HG03378 (cell line): Measurements from ENCODE around the gene HLA-DMA.
"Not testable (repeated sequence)": the region's sequence is repeated elsewhere in the genome, so short reads cannot be mapped to it uniquely, and the experiment has no call there.

Experiments used
- ATAC-seq: cut with Tn5 transposase; IDR thresholded peaks from one replicate; pipeline ENCODE4 v1.9.1; 2021; ENCODE audit warnings: mild to moderate bottlenecking, moderate library complexity; ENCODE audit not compliant: unreplicated experiment

The HLA-DMA gene

DNA sequence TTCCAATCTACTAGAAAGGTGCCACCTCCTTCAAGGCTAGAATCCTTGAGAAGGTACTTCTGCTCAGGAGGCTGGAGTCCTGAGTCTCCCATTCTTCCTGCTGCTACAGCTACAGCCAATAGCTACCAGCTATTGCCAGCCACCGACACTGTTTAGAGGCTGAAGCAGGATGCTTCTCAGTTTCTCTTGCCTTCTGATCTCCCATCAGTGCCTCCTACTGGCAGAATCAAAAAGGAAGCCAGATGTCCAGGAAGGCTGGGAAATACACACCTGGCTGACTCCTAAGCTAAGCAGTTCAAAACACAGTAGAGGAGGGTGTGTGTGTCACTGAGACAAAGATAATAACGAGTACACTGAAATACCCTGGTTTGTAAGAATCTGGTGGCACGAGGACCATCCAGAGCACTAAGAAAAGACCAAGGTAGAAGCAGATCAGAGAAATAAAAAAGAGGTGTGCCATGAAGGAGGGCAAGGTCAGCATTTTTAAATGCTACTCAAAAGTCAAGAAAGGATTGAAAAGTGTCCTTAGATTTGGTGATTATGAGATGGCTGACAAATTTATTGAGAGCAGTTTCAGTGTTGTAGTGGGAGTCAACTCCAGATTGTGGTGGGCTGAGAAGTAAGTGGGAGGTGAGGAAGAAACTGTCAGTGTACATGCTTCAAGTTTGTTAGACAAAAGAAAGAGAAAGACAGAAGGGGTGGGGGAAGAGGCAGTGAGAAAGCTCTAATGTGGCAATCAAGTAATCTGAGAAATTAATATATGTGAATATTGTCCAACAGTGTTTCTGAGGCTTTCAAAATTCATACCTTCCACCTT, 2.3 kb upstream of the HLA-DMA start:
- no peak for ATAC-seq

DNA sequence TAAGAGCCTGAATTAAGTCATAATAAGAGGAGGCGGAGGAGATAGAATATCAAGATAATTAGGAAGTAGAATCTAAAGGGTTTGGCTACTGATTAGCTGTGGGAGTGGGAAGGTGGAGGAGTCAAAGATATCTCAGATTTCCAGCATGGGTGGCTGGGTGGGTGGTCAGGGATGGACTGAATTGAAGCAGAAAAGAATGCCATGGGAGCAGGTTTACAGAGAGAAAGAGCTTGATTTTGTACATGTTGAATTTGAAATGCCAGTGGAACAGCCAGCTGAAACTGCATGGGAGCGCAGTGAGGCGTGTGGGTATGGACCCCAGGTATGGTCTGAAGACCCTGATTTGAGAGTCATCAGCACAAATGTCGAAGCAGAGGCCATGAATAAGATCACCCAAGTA, 1.4 kb upstream of the HLA-DMA start:
- ATAC-seq: no peak

DNA sequence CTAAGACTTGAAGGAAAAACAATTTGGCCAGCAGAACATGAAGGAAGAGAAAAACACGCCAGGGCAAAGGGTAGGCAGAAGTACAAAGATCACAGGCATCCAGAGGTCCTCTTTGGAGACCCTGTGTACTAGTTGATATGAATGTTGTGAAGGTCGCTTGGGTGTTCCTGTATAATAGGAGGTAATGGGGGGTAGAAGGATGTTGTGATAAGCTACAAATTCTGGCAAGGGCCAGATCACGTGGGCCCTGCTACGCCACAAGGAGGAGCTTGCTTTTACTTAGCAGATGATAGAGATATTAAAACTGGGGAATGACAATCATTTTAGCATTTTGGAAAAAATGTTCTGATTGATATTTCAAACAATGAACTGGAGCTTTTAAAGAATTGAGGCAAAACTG, 878 bp upstream of the HLA-DMA start:
- no peak for ATAC-seq

DNA sequence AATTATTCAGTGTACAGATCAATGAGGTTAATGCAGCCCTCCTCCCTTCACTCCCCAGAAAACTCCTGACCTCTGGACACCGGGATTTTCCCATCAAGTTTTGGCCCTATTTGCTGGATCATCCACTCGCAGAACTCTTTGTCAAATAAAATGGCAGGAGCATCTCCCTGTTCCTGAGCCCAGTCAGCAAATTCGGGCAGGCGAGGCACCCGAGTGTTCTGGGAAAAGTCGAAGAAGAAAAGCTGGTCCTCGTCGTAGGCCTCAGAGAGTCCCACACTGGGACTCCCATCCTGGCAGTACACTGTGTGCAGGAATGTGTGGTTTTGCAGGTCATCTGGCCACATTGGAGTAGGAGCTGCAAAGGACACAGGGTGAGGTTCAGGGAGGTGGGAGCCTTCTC, 2.4 kb downstream of the HLA-DMA start:
- ATAC-seq: no peak

DNA sequence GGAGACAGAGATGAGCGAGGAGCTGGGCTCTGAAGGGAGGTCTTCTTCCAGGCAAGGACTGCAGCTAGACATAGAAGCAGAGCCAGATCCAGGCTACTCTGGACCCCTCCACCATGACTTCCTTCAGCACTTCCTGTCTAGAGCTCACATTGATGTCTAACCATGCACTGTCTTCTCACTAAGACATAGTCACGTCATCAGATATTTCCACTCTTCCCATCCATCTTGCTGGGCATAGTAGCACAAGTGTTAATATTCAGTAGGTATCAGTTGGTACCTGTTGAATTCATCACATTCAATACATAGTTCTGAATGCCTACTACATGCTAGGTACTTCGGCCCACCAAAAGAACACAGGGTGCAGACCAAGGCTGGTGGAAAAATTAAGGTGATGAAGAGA, 2.9 kb downstream of the HLA-DMA start:
- ATAC-seq: no peak

DNA sequence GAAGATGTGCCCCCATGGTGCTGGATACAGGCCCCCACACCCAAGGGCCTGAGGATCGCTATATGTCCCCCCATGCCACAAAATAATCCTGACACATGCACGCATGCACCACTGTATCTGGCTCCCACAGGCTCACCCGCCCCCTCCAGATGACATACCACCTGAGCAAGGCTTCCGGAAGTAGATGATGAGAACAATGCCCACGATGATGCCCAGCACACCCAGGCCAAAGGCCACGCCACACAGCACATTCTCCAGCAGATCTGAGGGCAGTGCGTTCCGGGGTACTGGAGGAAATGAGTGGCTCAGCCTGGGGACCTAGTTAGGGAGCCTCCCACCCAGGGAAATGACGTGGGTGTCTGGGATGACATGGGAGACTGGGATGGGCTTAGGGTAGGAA, 3.8 kb downstream of the HLA-DMA start:
- ATAC-seq: no peak

DNA sequence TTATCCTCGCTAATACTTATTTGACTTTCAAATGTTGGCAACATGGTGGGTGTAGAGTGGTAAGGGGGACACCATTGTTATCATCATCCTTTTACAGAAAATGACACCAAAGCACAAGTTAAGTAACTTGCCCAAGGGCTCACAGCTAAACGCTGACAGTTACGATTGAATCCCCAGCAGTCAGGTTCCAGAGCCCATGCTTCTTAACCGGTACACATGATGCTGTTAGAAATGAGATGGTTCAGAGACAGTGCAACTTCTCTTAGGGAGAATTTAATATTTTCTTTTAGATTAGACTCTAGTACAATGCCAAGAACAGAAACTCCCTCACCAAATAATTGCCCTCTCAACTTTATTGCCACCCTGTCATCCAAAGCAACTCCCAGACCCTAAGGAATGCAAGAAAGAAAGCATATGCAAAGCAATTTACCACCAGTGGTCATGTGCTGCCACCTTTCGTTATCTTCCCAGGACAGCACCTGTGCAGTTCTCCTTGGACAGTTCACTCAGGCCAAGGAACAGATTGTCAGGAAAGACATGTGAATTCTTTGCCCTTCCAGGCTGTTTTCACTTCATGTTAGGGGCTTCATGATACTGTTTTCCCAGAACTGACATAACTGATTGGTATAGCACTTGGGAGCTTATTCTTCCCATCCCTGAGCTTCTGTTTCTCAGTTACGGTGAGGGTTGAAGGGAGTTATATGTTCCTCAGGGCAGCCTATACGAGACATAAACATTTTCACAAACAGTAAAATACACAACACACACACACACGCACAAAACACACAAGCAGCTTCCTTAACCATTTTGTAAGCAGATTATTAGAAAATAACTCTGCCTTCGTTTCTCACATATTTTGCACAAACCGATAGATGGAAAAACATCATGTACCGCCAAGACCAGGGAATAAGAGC, 5.1 kb downstream of the HLA-DMA start:
- no peak for ATAC-seq

DNA sequence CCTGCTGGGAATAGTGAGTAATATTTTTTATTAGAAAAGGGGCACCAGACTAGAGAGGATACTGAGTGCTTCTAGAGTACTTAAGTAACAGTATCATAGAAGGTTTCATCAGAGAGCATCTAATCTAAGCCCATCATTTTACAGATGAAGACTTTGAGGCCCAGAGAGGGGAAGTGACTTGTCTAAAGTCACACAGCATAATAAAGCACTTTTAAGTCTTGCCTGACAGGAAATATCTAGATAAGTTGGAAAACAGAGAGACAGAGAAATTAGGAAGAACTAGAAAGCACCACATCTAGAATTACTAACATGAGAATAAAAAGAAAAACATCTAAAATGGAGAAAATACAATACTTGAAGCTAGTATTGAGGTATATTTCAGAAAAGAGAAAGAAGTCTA, 6.0 kb downstream of the HLA-DMA start:
- no peak for ATAC-seq

DNA sequence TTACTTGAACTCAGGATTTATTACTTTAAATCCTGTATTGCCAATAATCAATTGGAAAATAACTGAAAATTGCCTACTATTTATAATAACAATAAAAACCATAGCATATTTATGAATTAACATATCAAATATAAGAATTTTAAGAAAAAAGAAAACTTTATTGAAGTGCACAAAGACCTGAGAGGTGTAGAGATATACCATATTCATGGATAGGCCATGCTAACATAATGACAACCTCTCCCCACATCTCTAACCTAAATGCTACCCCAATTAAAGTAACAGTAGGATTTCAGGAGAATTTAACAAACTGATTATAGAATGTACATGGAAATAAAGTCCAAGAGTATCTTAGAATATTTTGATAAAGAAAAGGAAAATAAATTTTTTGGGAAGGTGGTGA, 6.9 kb downstream of the HLA-DMA start:
- no peak for ATAC-seq

DNA sequence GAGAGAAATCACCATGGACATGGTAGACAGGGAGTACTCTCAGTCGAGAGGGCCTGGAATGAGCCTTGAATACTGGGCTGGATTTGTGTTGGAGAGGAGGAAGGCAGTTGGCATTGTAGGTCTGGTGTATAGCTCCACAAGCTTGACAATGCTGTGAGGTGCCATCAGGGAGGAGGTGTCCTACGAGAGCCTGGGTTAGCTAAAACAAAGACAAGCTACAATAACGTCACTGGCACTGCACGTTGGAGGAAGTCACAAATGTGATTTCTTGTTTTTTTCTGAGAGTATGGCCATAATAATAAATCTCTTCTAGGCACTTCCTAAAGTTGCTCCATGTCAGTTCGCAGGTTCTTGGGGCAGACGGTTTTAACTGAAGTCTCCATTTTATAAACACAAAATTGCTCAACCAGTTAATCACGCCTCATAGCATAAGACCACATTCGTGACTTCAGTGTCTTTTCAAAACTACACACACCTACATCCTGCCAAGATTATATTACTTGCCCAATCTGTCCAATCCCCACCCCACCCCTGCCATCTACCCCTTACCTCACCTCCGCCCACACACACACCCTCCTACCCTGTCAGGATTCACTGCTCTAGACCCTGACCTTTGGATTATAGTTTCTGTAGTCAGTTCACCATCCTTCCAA, 7.7 kb downstream of the HLA-DMA start:
- ATAC-seq: no peak

DNA sequence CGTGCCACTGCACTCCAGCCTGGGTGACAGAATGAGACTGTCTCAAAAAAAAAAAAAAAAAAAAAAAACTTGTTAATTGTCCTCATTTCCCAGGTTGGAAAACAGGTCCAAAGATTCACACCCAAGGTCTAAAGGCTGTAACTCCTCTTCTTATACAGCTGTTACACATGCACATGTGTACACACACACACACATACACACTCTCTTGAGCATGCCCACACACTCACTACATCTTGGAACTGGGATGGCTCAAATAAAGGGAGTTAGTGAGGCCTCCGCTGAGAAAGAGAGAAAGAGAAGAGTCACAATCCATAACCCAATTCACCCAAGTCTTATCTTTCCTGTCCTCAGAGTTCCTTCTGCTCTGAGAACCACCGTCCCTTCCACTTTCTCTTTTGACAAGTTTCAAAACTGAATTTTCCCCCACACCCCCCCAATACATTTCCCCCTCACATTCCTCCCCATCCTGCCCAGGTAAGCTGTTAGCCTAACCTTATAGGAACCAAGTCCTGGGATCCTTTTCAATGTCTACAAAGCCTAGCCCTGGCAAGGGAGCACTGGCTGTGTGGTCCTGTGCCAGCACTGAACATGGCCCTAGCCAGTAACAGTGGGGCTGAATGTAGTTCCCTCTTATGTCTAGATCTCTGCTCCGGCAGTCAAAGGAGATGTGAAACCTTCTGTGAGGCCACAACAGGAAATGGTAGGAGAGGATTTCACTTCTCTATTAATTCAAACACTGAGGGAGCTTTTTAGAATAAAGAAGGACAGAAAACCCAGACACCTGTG, 8.8 kb downstream of the HLA-DMA start:
- ATAC-seq: no peak

DNA sequence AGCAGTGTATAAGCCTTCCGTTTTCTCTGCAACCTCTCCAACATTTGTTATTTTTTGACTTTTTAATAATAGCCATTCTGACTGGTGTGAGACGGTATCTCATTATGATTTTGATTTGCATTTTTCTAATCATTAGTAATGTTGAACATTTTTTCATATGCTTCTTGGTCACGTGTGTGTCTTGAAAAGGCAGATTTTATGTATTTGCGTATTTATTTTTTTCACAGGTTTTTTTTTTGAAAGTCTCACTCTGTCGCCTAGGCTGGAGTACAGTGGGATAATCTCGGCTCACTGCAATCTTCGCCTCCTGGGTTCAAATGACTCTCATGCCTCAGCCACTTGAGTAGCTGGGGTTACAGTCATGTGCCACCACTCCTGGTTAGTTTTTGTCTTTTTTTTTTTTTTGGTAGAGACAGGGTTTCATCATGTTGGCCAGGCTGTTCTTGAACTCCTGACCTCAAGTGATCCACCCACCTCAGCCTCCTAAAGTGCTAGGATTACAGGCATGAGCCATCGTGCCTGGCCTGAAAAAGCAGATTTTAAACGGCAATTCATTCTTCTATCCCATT, 10.3 kb downstream of the HLA-DMA start:
- not testable (repeated sequence) for ATAC-seq

DNA sequence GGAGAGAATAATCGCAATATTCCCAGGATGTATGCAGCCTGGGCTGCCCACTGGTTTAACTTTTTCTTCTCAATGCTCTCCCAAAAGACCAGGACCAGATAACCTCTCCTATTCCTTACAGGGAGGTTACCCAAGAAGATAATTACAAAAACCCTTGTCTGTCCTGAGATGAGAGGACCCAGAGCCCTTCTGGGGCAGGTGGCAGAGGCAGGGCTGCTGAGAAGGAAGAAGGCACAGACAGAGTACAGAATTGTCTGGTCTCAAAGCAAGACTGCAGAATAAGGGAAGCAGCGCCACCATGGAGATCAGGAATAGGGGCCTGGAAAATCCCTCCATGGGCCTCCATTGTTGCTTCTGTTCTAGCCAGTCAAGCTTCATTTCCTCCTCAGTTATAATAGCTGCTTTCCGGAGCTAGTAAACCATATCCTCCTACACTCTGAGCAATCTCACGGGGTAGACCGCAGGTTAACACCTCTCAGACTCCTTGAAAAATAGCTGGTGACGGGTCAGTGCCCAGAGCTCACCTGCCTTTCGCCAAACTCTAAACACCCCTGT, 11.6 kb downstream of the HLA-DMA start:
- peak; percentile 54 for ATAC-seq

DNA sequence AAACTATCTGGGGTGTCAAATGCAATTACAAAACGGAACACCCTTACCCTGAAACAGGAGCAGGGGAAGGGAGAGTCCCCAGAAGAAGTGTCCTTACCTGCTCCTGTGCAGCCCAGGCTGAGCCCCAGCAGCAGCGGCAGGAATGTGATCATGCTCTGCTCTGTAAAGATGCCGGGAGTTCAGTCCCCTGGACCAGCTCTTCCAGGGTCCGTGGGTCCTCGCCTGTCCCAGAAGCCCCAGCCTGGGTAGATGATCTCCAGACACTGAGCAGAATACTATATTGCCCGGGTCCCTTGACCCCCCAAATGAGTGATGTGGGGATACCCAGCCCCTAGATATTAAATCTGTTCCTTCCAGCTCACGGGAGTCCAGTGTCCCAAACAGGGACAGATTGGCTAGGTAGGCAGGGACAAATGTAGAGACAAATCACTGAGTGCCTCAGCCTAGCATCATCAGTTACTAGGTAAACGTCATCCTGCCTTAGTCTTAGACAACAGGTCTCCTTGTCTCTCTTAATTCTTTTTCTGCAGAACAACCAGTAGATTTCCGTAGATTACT, 12.2 kb downstream of the HLA-DMA start, which contains the start of gene HLA-DMB:
Gene HLA-DMB, minus strand, starts transcription at position 373 of the 558 bp plus-strand sequence. Its CDS starts 221 bp downstream, at position 152.
- peak; percentile 56 for ATAC-seq

DNA sequence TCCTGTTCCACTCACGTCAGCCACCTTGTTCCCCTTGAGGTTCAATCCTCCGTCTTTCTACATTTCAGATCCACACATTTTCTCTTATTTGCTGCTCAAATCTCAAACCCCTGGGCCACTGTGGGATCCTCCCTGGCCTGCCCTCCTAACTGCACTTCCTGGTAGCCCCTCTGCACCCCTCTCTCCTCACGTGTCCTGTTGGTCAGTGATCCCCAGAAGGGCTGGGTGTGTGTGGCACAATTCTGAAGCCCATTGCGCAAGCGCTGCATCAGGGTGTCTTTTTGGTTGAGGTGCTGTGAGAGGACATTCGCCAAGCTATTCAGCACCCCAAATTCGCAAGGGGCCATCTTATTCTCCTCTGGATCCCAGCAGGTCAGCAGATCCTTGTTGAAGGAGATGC, 14.4 kb downstream of the HLA-DMA start:
- no peak for ATAC-seq

DNA sequence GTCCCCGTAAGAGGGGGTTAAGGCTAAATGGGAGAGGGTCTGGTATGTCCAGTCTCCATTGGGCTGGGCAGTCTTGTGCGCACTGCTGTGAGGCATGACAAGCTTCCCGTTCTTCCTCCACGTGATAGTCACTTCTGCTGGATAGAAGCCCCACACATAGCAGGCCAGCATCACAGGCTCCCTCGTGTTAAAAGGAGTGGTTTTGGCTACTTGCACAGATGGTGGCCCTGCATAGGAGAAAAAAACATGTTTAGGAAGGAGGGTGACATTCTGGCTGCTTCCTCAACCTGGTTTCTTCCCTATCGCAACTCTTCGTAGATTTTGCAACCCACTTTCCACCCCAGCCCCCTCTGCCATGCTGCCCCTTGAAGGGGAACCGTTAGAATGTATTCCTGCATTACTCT, 15.7 kb downstream of the HLA-DMA start:
- no peak for ATAC-seq

DNA sequence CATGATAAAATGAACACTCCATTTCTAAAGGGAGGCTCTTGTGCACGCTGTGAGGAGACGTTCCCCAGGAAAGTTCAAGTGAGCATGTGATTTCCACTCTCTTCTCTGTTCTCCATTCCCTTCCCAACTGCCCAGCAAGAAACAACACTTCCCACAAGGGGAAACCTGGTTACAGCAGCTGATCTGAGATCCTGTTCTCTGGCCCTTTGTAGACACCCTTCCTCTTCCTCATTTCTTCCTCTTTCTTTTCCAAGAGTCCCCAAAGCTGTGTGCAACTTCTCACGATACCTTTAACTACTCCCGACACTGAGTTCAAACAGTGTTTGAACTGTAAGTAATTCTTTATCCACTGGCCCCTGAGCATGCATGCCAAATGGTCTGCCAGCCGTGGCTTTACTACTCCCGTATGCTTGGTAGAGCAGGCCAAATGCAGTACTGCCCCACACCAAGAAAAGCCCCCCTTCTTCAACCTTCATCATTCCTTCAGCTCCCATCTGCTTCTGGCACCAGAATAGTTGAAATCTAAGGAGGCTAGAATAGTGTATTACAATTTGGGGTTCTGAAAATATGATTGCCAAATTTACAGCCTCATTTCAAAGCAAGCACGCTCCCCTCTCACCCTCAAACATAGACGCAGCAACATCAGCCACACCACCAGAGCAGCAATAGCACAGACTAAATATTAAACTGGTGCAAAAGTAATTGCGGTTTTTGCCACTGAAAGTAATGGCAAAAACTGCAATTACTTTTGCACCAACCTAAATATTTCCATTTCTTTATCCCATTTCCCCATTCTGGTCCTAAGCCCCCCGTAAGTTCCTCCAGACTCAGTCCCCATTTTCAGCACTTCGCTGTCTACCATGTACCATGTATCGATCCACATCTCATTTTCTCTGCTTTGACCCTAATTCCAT, 16.4 kb downstream of the HLA-DMA start:
- ATAC-seq: no peak

DNA sequence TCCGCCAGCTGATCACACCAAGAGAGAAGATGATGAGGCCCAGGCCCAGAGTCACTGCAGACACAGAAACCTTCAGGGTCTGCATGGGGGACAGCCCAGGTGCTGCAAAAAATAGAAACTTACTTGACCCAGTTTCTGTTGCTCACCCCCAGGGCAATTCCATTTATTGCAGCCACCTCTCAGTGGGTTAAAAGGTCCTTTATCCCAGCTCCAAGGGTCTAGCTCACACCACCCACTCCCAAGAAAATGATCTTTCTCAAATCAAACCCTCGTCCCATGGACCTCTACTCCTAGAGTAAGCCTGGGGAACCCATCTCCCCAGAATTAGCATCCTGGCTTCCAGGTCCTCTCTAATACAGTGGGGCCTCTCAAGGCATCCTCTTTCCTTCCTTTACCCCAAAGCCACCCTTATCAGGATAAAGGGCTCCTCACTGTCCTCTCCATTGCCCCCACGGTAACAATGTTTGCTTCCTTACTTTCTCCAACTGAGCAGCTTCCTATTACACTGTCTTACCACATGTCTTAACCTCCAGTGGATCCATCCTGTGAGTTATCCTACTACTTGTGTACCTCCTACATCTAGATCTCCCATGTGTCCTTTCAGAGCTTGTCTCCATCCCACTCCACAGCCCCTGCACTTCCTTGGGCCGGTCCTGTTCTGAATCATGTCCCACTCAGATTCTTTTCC, 17.2 kb downstream of the HLA-DMA start:
- ATAC-seq: no peak
